ENCODE data around the gene ABLIM2. TPM values are rescaled to one million over a fixed set of nuclear protein-coding genes. Genes with fewer than 3 reads are reported as not detected.
A peak's percentile ranks its signal among the peaks of the same experiment; 100 is the strongest.

The ABLIM2 gene
- total RNA-seq, 2 donors from 2014 or later, result 5.7 to 11.2 TPM

- no peak for DNase-seq (ENCODE audit: low spot score)
- no peak overlapping the region for H3K4me3 ChIP-seq
- no peaks in the 10 kb centered on the region for H3K27me3 ChIP-seq
- no peaks in the 10 kb centered on the region for H3K9me3 ChIP-seq
- no peaks in the 10 kb centered on the region for H3K36me3 ChIP-seq
- TF ChIP-seq CTCF (IDR thresholded peaks at IDR 0.05), result no peak
- peak overlapping the region in 1 of 2 donors; percentile 14 for H3K27ac ChIP-seq
- H3K4me1 ChIP-seq, result peaks cover 0 to 63% of the 10 kb centered on the region in 2 donors
These were observed 36.8 kb upstream of the ABLIM2 start for GRCh38 chr4:8195431-8195830.

GRCh38 chr4:8194306-8195242 is 36.0 kb upstream of the ABLIM2 start:
- no peak for DNase-seq (ENCODE audit: low spot score)
- Histone ChIP-seq H3K36me3 (no peaks in the 10 kb centered on the region), H3K27me3 (no peaks in the 10 kb centered on the region), H3K4me1 (peaks cover 0 to 63% of the 10 kb centered on the region in 2 donors), H3K9me3 (no peaks in the 10 kb centered on the region), H3K4me3 (no peak overlapping the region), H3K27ac (no peak overlapping the region)
- no peak for TF ChIP-seq CTCF (IDR thresholded peaks at IDR 0.05)

GRCh38 chr4:8192748-8193738 is 34.4 kb upstream of the ABLIM2 start:
- no peaks in the 10 kb centered on the region for H3K9me3 ChIP-seq
- DNase-seq (ENCODE audit: low spot score), result no peak
- H3K27me3 ChIP-seq, result no peaks in the 10 kb centered on the region
- TF ChIP-seq CTCF (IDR thresholded peaks at IDR 0.05), result peak; percentile 21 to 61
- H3K4me3 ChIP-seq, result no peak overlapping the region
- peak overlapping the region; percentile 77 to 83 for H3K27ac ChIP-seq
- H3K36me3 ChIP-seq, result no peaks in the 10 kb centered on the region
- peaks cover 0 to 62% of the 10 kb centered on the region in 2 donors for H3K4me1 ChIP-seq

GRCh38 chr4:8191136-8191747 is 32.6 kb upstream of the ABLIM2 start:
- Histone ChIP-seq H3K4me3 (no peak overlapping the region), H3K9me3 (no peaks in the 10 kb centered on the region), H3K27ac (peak overlapping the region; percentile 77 to 83), H3K27me3 (no peaks in the 10 kb centered on the region), H3K36me3 (no peaks in the 10 kb centered on the region), H3K4me1 (peaks cover 0 to 55% of the 10 kb centered on the region in 2 donors)
- peak; percentile 89 for DNase-seq (ENCODE audit: low spot score)
- TF ChIP-seq CTCF (IDR thresholded peaks at IDR 0.05), result no peak
